Cardiac muscle cell (in vitro differentiated cells and primary cell): ENCODE results near the gene FTH1. TPM values are rescaled to one million over a fixed set of nuclear protein-coding genes. Genes with fewer than 3 reads are reported as not detected.

Experiments
- DNase-seq, 2 donors: peaks; one replicate each; pipeline versions ENCODE4 v3.0.0 to v3.0.0-alpha.2; 2010 to 2017; ENCODE audit warnings: low read depth in 1 of 2, low spot score in 1 of 2
- H3K27ac ChIP-seq: fragments of 200-600 bp; sonication (generic); 2 replicates; pipeline ENCODE4 v1.5.1; 2016
- H3K27me3 ChIP-seq: fragments of 200-600 bp; sonication (generic); 2 replicates; pipeline ENCODE4 v1.6.0; 2016; ENCODE audit warnings: control low read depth
- H3K36me3 ChIP-seq: fragments of 200-600 bp; sonication (generic); 2 replicates; pipeline ENCODE4 v1.5.1; 2016; ENCODE audit warnings: control low read depth
- H3K4me1 ChIP-seq: fragments of 200-600 bp; sonication (generic); 2 replicates; pipeline ENCODE4 v1.8.1; 2017; ENCODE audit warnings: low read depth, mild to moderate bottlenecking, mixed run types
- H3K4me3 ChIP-seq: fragments of 200-600 bp; sonication (generic); 2 replicates; pipeline ENCODE4 v1.5.1; 2016; ENCODE audit warnings: mild to moderate bottlenecking
- H3K9me3 ChIP-seq: fragments of 200-600 bp; sonication (generic); 2 replicates; pipeline ENCODE4 v1.5.1; 2017; ENCODE audit warnings: low read depth, mild to moderate bottlenecking, control low read depth
- CTCF ChIP-seq: IDR thresholded peaks from 2 replicates; pipeline ENCODE4 v1.5.1; 2012; ENCODE audit warnings: low read depth, mild to moderate bottlenecking, low read length
- polyA plus RNA-seq: library from polyadenylated mRNA; unstranded; fragments of >200 nt; fragmentation: Nextera tagmentation; extraction: Ambion mirVana; gene quantifications from 2 replicates; pipeline ENCODE4 v1.2.1, GENCODE V29; 2016
- total RNA-seq: library from RNA; depleted of rRNA; stranded (reverse); fragments of >200 nt; gene quantifications from 2 replicates; pipeline ENCODE4 v1.2.3, GENCODE V29; 2016

Gene FTH1
- total and polyA plus RNA-seq, 2 experiments from 2014 or later = 858 to 2,885 TPM

GRCh38 chr11:61921446-61921845, 46.0 kb downstream of the FTH1 start:
- no peak overlapping the region for H3K27ac ChIP-seq
- DNase-seq = no peak
- H3K27me3 ChIP-seq = no peaks in the 10 kb centered on the region
- TF ChIP-seq CTCF = no peak
- no peaks in the 10 kb centered on the region for H3K36me3 ChIP-seq
- no peaks in the 10 kb centered on the region for H3K9me3 ChIP-seq
- peaks cover 18% of the 10 kb centered on the region for H3K4me1 ChIP-seq
- H3K4me3 ChIP-seq = no peak overlapping the region

DNA sequence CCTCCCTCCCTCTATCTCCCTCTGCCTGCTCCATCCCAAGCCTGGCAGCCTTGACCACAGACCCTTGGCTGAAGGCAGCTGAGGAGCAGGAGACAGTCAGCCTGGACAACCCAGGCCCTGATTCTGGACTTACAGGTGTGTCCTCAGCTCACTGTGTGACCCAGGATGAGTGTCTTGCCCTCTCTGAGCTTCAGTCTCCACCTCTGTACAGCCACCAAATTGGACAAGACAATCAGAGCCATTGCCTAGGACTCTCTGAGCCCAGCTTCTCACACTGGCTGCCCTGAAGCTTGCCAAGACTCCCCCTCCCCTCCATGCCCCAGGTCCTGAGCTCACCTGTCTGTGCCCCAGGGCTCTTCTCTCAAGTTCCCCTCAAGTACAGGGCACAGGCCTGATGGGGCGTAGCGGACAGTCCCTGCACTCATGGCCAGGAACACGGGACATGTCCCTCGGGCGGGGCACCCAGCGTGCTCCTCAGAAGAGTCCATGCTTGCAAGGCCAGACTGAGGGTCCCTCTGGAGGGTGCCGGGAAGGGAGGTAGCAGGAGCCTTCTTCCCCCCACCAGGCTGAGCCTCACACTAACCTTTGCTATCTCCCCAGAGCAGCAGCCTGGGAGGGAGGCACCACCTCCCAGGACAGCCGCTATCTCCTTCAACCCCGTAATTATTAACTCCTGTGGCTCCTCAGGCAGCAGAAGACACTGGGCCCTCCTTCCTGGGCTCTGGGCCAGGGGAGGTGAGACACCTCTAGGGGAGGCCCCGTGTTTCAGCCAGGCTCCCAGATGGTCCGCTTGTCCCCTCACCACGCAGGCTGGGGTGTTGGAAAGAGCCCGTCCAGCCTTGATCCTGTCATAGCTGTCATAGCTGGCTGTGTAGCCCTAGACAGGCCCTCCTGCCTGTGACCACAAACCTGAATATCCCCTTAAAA, 47.5 kb downstream of the FTH1 start:
- no peak for TF ChIP-seq CTCF
- no peak for DNase-seq
- Histone ChIP-seq H3K9me3 (no peaks in the 10 kb centered on the region), H3K27me3 (no peaks in the 10 kb centered on the region), H3K36me3 (no peaks in the 10 kb centered on the region), H3K4me3 (no peak overlapping the region), H3K4me1 (peaks cover 18% of the 10 kb centered on the region), H3K27ac (no peak overlapping the region)

DNA sequence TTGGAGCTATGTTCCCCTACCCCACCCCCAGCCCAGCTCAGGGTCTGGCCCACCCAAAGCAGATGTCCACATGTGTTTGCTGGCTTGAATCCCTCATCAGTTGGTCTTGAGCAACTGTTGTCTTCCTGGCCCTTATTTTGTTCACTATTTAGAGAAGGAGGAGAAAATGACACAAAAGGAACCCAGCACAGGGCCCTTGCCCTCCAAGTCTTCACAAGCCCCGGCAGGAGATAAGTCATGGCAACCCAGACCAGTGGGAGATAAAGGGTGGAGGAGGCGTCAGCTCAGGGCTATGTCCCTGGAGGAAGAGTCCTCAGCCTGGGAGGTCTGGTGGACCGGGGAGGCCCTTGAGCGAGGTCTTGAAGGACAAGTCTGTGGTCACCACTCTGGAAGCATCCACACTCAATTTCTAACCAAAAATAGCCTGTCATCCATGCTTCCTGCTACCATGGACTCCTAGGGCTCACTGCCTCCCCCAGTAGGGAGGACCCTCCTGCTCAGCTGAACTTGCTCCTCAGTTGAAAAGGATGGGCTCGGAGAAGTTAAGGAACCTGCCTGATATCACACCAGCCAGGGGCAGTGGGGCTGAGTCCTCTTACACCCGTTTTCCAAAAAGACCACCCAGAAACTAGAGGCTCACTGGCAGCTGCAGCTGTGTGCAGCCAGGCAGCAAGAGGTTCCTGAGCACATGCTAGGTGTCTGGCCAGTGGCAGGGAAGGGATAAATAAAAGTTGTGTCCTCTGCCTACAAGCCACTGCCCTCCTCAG, 48.3 kb downstream of the FTH1 start:
- no peak for TF ChIP-seq CTCF
- Histone ChIP-seq H3K27ac (no peak overlapping the region), H3K4me1 (peaks cover 18% of the 10 kb centered on the region), H3K9me3 (no peaks in the 10 kb centered on the region), H3K4me3 (no peak overlapping the region), H3K36me3 (no peaks in the 10 kb centered on the region), H3K27me3 (no peaks in the 10 kb centered on the region)
- DNase-seq = peak in 1 of 2 donors; percentile 55

- H3K4me1 ChIP-seq = peaks cover 12% of the 10 kb centered on the region
- no peaks in the 10 kb centered on the region for H3K9me3 ChIP-seq
- H3K36me3 ChIP-seq = no peaks in the 10 kb centered on the region
- H3K27ac ChIP-seq = no peak overlapping the region
- no peak for DNase-seq
- no peak for TF ChIP-seq CTCF
- no peaks in the 10 kb centered on the region for H3K27me3 ChIP-seq
- H3K4me3 ChIP-seq = no peak overlapping the region
Measured at GRCh38 chr11:61918251-61918937, 49.0 kb downstream of the FTH1 start.

GRCh38 chr11:61917334-61918109, 49.9 kb downstream of the FTH1 start, which contains the start of gene RAB3IL1:
Gene RAB3IL1 (minus strand): TSS chr11:61917566. CDS start chr11:61917367, 199 bp downstream.
- no peak within 1 kb of the TSS for H3K27ac ChIP-seq
- DNase-seq = peak; percentile 68 to 89
- H3K36me3 ChIP-seq = no peaks in the 10 kb centered on the region
- TF ChIP-seq CTCF = no peak
- no peaks in the 10 kb centered on the region for H3K27me3 ChIP-seq
- H3K4me1 ChIP-seq = peaks cover 3% of the 10 kb centered on the region
- peak within 1 kb of the TSS; percentile 68 for H3K4me3 ChIP-seq
- H3K9me3 ChIP-seq = no peaks in the 10 kb centered on the region
